Measurements from ENCODE around the gene KCNK6.

- TF ChIP-seq CTCF (IDR thresholded peaks at IDR 0.05) (no peak), NR2C2 (CRISPR knock-in tag; IDR thresholded peaks at IDR 0.05) (no peak), ZNF512 (CRISPR knock-in tag; IDR thresholded peaks at IDR 0.05; ENCODE audit: borderline replicate concordance) (no peak), JUN (CRISPR knock-in tag; IDR thresholded peaks at IDR 0.05) (no peak), FOXP4 (CRISPR knock-in tag; IDR thresholded peaks at IDR 0.05) (no peak), ATF3 (CRISPR knock-in tag; conservative IDR thresholded peaks at IDR 0.05) (no peak), KAT7 (CRISPR knock-in tag; IDR thresholded peaks at IDR 0.05; ENCODE audit: borderline replicate concordance) (no peak), USF2 (CRISPR knock-in tag; IDR thresholded peaks at IDR 0.05) (no peak), CREB1 (CRISPR knock-in tag; IDR thresholded peaks at IDR 0.05) (no peak)
Measured at GRCh38 chr19:38307076-38307475, 12.6 kb upstream of the KCNK6 start.

All from WTC11 (cell line).